ENCODE data around the gene CASP4.

The CASP4 gene

DNA sequence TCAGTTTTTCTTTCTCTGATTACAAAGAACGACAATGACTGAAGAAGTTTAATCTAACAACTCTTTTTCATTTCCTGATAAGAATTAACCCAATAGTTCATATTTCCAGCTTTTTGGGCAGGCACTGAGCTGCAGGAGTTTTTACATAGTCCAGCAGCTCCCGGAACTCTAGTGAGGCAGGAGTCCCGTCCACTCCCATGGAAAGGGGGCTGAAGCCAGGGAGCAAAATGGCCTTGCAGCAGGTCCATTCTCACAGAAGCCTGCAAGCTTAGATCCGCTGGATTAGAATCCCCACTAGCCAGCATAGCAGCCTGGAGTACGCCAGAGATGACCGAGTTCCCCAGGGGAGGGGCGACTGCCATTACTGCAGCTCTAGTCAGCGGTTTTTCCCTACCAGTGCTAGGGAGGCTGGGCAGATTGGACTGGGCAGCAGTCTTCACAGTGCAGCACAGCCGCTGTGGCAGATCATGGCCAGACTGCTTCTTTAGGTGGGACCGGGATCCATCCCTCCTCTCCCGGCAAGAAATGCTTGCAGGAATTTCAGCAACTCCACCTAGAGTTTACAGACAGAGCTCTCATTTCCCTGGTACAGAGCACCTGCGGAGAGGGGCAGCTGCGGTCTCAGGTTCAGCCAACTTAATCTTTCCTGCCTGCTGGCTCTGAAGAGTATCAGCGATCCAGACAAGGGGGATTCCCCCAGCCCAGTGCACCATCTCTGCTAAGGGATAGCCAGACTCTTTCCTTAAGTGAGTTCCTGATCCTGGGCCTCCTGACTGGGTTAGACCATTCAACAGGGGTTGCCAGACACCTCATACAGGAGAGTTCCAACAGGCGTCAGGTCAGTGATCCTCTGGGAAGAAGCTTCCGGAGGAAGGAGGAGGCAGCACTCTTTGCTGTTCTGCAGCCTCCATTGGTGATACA is 742 bp upstream of the CASP4 start:
- H3K9me3 ChIP-seq (ENCODE audit: control insufficient read depth, insufficient read depth, low read depth, low read length): no peaks in the 10 kb centered on the region
- no peaks in the 10 kb centered on the region for H3K36me3 ChIP-seq (ENCODE audit: control insufficient read depth in 2 of 2, insufficient read depth in 1 of 2, low read length in 2 of 2)
- ChIA-PET POLR2A (no interaction called here), CTCF (interaction anchor here (0.5 to 0.9 kb wide), 2 partner anchors 23 to 606 kb away, joined by 3 read pairs; no protein-coding TSS in a partner anchor)
- no peak overlapping the region for H3K4me3 ChIP-seq (ENCODE audit: low read depth, low read length)
- no peak overlapping the region for H3K27ac ChIP-seq (ENCODE audit: extremely low read depth, low read depth, low read length)
- TF ChIP-seq SP2 (tag by site-specific recombination; IDR thresholded peaks at IDR 0.05) (no peak), ZNF239 (tag by site-specific recombination; IDR thresholded peaks at IDR 0.05) (no peak), KLF1 (tag by site-specific recombination; IDR thresholded peaks at IDR 0.05) (no peak), ZNF621 (tag by site-specific recombination; IDR thresholded peaks at IDR 0.05) (no peak), GLI4 (tag by site-specific recombination; IDR thresholded peaks at IDR 0.05) (no peak), ZBTB48 (tag by site-specific recombination; IDR thresholded peaks at IDR 0.05) (no peak), ZNF48 (tag by site-specific recombination; IDR thresholded peaks at IDR 0.05) (no peak), ZNF292 (tag by site-specific recombination; IDR thresholded peaks at IDR 0.05; ENCODE audit: borderline replicate concordance, low read depth) (no peak), ZBTB17 (tag by site-specific recombination; IDR thresholded peaks at IDR 0.05) (no peak), ZBTB21 (tag by site-specific recombination; IDR thresholded peaks at IDR 0.05) (no peak), SCRT1 (tag by site-specific recombination; IDR thresholded peaks at IDR 0.05; ENCODE audit: borderline replicate concordance) (no peak), ZNF830 (tag by site-specific recombination; IDR thresholded peaks at IDR 0.05; ENCODE audit: low read depth) (no peak), KLF9 (tag by site-specific recombination; IDR thresholded peaks at IDR 0.05; ENCODE audit: low read depth) (no peak)
- TF ChIP-seq, protein P1, sequence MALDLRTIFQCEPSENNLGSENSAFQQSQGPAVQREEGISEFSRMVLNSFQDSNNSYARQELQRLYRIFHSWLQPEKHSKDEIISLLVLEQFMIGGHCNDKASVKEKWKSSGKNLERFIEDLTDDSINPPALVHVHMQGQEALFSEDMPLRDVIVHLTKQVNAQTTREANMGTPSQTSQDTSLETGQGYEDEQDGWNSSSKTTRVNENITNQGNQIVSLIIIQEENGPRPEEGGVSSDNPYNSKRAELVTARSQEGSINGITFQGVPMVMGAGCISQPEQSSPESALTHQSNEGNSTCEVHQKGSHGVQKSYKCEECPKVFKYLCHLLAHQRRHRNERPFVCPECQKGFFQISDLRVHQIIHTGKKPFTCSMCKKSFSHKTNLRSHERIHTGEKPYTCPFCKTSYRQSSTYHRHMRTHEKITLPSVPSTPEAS (tag by site-specific recombination; IDR thresholded peaks at IDR 0.05): no peak
- TF ChIP-seq, protein P2, sequence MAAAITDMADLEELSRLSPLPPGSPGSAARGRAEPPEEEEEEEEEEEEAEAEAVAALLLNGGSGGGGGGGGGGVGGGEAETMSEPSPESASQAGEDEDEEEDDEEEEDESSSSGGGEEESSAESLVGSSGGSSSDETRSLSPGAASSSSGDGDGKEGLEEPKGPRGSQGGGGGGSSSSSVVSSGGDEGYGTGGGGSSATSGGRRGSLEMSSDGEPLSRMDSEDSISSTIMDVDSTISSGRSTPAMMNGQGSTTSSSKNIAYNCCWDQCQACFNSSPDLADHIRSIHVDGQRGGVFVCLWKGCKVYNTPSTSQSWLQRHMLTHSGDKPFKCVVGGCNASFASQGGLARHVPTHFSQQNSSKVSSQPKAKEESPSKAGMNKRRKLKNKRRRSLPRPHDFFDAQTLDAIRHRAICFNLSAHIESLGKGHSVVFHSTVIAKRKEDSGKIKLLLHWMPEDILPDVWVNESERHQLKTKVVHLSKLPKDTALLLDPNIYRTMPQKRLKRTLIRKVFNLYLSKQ (tag by site-specific recombination; IDR thresholded peaks at IDR 0.05; ENCODE audit: borderline replicate concordance): no peak
- TF ChIP-seq, protein P3, sequence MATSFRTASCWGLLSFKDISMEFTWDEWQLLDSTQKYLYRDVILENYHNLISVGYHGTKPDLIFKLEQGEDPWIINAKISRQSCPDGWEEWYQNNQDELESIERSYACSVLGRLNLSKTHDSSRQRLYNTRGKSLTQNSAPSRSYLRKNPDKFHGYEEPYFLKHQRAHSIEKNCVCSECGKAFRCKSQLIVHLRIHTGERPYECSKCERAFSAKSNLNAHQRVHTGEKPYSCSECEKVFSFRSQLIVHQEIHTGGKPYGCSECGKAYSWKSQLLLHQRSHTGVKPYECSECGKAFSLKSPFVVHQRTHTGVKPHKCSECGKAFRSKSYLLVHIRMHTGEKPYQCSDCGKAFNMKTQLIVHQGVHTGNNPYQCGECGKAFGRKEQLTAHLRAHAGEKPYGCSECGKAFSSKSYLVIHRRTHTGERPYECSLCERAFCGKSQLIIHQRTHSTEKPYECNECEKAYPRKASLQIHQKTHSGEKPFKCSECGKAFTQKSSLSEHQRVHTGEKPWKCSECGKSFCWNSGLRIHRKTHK (tag by site-specific recombination; IDR thresholded peaks at IDR 0.05): no peak
- TF ChIP-seq, protein P4, sequence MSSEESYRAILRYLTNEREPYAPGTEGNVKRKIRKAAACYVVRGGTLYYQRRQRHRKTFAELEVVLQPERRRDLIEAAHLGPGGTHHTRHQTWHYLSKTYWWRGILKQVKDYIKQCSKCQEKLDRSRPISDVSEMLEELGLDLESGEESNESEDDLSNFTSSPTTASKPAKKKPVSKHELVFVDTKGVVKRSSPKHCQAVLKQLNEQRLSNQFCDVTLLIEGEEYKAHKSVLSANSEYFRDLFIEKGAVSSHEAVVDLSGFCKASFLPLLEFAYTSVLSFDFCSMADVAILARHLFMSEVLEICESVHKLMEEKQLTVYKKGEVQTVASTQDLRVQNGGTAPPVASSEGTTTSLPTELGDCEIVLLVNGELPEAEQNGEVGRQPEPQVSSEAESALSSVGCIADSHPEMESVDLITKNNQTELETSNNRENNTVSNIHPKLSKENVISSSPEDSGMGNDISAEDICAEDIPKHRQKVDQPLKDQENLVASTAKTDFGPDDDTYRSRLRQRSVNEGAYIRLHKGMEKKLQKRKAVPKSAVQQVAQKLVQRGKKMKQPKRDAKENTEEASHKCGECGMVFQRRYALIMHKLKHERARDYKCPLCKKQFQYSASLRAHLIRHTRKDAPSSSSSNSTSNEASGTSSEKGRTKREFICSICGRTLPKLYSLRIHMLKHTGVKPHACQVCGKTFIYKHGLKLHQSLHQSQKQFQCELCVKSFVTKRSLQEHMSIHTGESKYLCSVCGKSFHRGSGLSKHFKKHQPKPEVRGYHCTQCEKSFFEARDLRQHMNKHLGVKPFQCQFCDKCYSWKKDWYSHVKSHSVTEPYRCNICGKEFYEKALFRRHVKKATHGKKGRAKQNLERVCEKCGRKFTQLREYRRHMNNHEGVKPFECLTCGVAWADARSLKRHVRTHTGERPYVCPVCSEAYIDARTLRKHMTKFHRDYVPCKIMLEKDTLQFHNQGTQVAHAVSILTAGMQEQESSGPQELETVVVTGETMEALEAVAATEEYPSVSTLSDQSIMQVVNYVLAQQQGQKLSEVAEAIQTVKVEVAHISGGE (tag by site-specific recombination; conservative IDR thresholded peaks at IDR 0.05; ENCODE audit: low read depth): no peak
- TF ChIP-seq, protein P5, sequence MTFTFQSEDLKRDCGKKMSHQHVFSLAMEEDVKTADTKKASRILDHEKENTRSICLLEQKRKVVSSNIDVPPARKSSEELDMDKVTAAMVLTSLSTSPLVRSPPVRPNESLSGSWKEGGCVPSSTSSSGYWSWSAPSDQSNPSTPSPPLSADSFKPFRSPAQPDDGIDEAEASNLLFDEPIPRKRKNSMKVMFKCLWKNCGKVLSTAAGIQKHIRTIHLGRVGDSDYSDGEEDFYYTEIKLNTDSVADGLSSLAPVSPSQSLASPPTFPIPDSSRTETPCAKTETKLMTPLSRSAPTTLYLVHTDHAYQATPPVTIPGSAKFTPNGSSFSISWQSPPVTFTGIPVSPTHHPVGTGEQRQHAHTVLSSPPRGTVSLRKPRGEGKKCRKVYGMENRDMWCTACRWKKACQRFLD (tag by site-specific recombination; IDR thresholded peaks at IDR 0.05): no peak
- no peaks in the 10 kb centered on the region for H3K4me1 ChIP-seq (ENCODE audit: control insufficient read depth, insufficient read depth, low read length)

Measured in HEK293 (cell line).